ENCODE measurements around the gene PHF14.

PHF14 gene

GRCh38 chr7:11182736-11183135 lies 209.1 kb downstream of the PHF14 start:
- no peak for TF ChIP-seq ZFX (IDR thresholded peaks at IDR 0.05)
- TF ChIP-seq CTCF (conservative IDR thresholded peaks at IDR 0.05) = no peak
- no peak overlapping the region for H3K27ac ChIP-seq

DNA sequence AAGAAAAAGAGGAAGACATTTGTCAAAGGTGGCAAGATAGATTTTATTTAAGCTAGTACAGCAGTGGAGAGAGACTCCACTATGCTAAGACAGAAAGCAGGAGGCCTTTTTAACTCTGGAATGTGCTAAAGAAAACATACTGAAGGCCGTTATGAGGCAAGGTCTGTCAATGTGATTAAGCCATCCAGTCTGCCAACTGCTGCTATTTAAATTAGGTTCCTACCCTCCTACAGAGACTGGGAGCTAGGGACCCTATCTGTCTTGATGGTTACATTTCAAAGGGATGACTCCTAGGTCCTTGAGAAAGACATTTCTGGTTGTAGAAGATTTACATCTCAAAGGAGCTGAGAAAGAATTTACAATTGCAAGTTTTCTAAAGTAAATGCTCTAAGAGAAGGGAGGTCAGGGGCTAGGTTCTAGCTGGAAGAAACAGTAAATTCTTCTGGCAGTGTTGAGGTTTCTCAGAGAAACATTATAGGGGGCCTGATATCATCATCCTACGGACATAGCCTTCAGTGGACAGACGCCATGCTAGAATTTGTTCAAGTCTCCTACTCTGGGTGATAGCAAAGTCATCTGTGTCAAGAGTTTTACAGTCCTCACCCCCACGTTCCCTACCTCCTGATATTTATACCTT lies 211.6 kb downstream of the PHF14 start:
- no peak overlapping the region for H3K27ac ChIP-seq
- TF ChIP-seq ZFX (IDR thresholded peaks at IDR 0.05) (no peak), CTCF (conservative IDR thresholded peaks at IDR 0.05) (no peak)

DNA sequence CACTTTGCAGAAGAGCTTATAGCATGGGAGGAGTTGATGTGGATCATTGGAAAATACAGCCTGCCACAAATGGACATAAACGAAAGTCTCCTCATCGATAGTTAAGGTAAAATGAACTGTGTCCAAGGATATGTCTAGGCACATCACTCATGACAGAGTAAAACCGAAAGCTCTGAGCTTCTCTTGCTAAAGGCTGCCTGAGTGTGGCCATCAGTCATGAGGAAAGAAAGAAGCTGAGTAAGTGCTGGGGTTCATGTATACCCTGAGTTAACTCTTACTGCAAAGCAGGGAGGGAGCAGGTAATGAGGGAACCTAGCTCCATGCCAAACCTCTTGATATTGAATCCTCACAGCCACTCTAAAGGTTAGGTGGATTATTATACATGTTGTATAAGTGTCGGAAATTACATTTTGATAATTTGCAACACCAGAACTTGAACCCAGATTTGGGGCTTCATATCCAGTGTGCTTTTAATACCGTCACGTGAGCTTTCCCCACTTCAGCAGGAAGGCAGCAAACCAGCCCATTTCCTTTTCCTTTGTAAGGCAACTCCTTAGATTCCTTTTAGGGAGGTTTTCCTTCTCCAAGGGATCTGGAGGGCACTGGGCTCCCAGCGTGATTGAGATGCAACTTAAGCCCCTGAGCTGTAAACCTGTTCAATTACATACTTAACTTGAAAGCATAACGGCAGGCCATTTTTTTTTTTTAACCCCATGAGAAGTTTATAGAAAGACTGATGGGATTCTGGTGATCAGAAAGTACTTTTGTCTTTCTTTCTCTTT lies 215.0 kb downstream of the PHF14 start:
- TF ChIP-seq CTCF (conservative IDR thresholded peaks at IDR 0.05) (no peak), ZFX (IDR thresholded peaks at IDR 0.05) (no peak)
- no peak overlapping the region for H3K27ac ChIP-seq

- H3K27ac ChIP-seq = no peak overlapping the region
- TF ChIP-seq CTCF (conservative IDR thresholded peaks at IDR 0.05) = no peak
- no peak for TF ChIP-seq ZFX (IDR thresholded peaks at IDR 0.05)
These were observed 217.4 kb downstream of the PHF14 start for GRCh38 chr7:11191081-11191480.

DNA sequence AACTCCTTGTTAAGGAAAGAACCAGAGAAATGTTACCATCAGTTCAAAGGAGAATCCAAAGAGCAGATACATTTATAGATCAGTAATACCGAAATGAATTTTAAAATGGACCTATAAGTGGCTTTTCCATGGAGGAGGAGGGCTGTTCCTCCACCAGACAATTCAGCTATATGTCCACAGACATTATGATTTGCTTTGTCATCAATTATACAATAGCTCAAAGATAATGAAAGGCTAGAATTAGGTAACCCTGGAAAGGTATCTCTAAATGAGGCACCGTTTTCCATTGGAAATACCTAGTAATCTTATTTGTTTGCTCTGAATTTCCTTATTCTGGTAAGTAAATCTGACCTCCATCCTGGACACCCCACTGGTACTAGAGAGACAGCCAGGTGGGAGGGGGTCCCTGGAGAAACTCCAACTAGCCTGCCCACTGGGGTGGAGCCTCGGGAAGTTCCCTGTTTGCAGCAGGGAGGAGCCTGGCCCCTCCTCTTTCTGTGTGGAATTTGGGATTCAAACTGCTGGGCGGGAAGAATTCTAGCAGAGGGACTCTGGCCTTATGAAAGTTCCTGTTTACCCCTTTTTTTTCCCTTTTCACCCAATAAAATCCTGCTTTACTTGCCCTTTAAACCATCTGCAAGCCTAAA lies 218.0 kb downstream of the PHF14 start:
- TF ChIP-seq CTCF (conservative IDR thresholded peaks at IDR 0.05) (no peak), ZFX (IDR thresholded peaks at IDR 0.05) (no peak)
- H3K27ac ChIP-seq = no peak overlapping the region; the same call in 1 of the 2 replicates

DNA sequence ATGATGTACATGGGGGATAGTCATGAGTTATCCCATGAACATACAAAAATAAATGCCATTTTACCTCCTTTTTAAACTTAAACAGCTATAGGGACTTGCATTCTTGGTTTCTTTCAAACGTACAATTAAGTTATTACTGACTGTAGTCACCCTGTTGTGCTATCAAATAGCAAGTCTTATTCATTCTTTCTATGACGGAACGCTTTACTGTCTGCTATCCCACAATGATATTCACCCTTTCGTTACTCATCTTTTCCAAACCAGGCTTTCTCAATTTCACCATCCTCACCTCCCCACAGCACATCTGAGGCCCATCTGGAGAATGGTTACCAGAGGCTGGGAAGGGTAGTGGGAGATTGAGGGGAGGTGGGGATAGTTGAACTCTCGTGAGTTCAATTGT lies 218.8 kb downstream of the PHF14 start:
- no peak for TF ChIP-seq CTCF (conservative IDR thresholded peaks at IDR 0.05)
- no peak for TF ChIP-seq ZFX (IDR thresholded peaks at IDR 0.05)
- peak overlapping the region; percentile 70 for H3K27ac ChIP-seq
